Measurements from ENCODE around the gene CIC. TPM values are rescaled to one million over a fixed set of nuclear protein-coding genes. Genes with fewer than 3 reads are reported as not detected.

Gene CIC
- 10 to 100 TPM; 81.6 to 82.6 TPM for total RNA-seq
- 1 to 10 TPM in 1 of 2 donors, not detected in 1; 3.5 TPM for polyA plus RNA-seq

DNA sequence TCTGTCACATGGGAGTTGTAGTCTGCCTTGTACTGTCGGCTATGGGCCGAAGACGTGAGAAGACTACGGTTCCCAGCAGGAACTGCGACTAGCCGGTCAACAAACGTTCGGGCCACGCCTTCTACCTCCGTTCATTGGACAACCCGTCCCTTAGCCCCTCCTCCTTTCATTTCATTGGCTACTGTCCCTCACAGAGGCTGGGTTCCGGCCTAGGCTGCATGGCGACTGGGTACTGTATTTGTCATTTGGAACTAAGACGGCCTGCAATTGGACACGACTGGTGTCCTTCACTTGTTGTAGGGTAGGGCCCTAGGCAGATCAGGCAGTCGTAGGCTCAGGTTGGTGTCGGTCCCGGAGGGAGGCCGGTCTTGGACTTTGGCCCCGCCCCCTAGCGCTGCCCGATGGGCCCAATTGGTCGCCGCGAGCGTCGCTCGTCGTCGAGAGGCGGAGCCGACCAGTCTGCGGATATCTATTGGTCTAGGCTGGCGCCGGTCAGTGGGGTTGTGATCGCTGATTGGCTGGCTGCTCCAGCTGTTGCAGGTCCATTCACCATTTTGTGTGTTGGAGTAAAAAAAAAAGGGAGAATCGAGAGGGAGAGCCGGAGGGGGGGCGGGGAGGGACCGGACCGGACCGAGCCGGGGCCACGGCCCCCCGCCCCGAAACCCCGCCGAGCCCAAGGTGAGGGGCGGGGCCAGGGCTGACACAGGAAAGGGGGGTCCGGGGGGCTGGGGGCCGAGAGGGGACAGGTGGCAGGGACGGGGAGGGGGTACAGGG, at the start of gene CIC:
Gene CIC (plus strand): TSS at position 549 of the 774 bp plus-strand sequence. CDS start 2,532 bp downstream, outside the sequence.
- Mint-ChIP-seq H3K27me3 (no peaks in the 10 kb centered on the region), H3K27ac (peak within 1 kb of the TSS in 4 of 7 donors; percentile 96 to 99 (median 98)), H3K4me1 (peaks cover 0 to 29% (median 26%) of the 10 kb centered on the region in 4 donors), H3K9me3 (no peaks in the 10 kb centered on the region), H3K4me3 (peak within 1 kb of the TSS in 4 of 8 donors; percentile 89 to 94 (median 92)), H3K36me3 (peaks cover 0 to 9% of the 10 kb centered on the region in 2 donors)
- peak; percentile 100 for DNase-seq
- ChIA-PET POLR2A (ENCODE audit: partially characterized antibody) (interaction anchor here (0.9 to 8.1 kb wide), 7 partner anchors 13 to 146 kb away, joined by 3 to 131 read pairs (median 8); partner anchors contain the start of genes ERF and GSK3A), CTCF (ENCODE audit: partially characterized antibody) (interaction anchor here (1.1 to 2.7 kb wide), 3 partner anchors 11 to 159 kb away, joined by 3 to 35 read pairs (median 5); no protein-coding TSS in a partner anchor)
- H3K27ac ChIP-seq (ENCODE audit: low read depth, low read length): peak within 1 kb of the TSS; percentile 99
- no peaks in the 10 kb centered on the region for H3K27me3 ChIP-seq (ENCODE audit: insufficient read depth, low read length)
- peaks cover 11% of the 10 kb centered on the region for H3K36me3 ChIP-seq (ENCODE audit: insufficient read depth, low read length)
- H3K9me3 ChIP-seq (ENCODE audit: control insufficient read depth in 1 of 2, low read length in 2 of 2): no peaks in the 10 kb centered on the region
- intact Hi-C loops (cut with micrococcal nuclease): loop anchor here (1.0 to 5.0 kb wide), 7 partner anchors 14 to 153 kb away; partner anchors contain the start of genes DEDD2, ERF, MEGF8 and POU2F2
- H3K4me1 ChIP-seq (ENCODE audit: insufficient read depth, low read length): peaks cover 33% of the 10 kb centered on the region
- peak within 1 kb of the TSS; percentile 83 to 96 for H3K4me3 ChIP-seq (ENCODE audit: low read length in 2 of 2)

DNA sequence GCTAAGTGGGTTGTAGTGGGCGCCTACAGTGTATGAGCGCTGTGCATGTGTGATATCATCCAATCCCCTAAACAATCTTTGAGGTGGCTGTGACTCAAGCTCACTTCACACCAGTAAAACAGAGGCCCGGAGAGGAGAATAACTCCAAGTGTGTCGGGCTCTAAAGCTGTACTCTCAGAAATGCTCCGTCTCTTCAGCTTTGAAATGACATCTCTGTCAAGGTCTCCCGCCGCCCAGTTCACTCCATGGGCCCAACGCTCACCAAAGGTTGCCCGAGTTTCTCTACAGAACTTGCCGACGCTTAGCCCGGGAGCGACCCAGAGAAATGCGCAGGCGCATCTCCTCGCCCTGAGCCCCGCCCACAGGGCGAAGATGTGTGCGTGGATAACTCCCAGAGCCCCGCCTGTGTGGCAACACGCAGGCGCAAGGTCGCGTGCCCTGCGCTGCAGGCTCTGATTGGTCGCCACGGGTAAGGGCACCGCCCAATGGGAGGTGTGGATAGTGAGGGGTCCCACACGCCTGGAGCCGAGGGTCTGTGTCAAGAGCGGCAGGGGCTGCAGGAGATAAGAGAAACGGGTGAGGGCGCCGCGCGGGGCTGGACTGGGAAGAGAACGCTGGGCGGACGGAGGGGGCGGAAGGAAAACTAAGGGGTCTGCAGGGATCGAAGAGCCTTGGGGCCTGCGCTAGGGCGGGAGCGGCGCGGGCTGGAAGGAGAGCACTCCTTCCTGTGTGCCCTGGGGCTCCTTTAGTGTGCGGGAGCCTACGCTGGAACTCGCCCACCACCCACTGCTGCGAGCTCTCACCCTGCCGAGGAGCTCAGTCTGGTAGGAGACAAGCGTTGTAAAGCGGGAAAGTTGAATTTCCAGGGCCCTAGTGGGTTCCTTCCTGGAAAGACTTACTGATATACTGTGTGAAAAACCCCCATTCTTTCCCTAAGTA, 49.0 kb upstream of the CIC start, which contains the start of gene ZNF526:
Gene ZNF526 (plus strand): TSS at position 501 of the 939 bp plus-strand sequence. CDS start 4,092 bp downstream, outside the sequence.
- ChIA-PET CTCF (ENCODE audit: partially characterized antibody) (interaction anchor here (0.7 to 1.6 kb wide), 7 partner anchors 15 to 88 kb away, joined by 3 to 8 read pairs (median 4); partner anchors contain the start of gene POU2F2), POLR2A (ENCODE audit: partially characterized antibody) (interaction anchor here (0.9 to 9.7 kb wide), 11 partner anchors 10 to 1376 kb away, joined by 3 to 149 read pairs (median 4); partner anchors contain the start of genes ARHGEF1, GSK3A, IRGQ and ZNF574)
- Mint-ChIP-seq H3K9me3 (peaks cover 0 to 3% (median 0%) of the 10 kb centered on the region in 8 donors), H3K36me3 (peaks cover 13 to 40% of the 10 kb centered on the region in 2 donors), H3K27ac (peak within 1 kb of the TSS; percentile 94 to 99 (median 98)), H3K27me3 (no peaks in the 10 kb centered on the region), H3K4me3 (peak within 1 kb of the TSS; percentile 96 to 100 (median 98)), H3K4me1 (peaks cover 39 to 69% (median 53%) of the 10 kb centered on the region in 4 donors)
- Histone ChIP-seq H3K36me3 (ENCODE audit: insufficient read depth, low read length) (peaks cover 11% of the 10 kb centered on the region), H3K27me3 (ENCODE audit: insufficient read depth, low read length) (no peaks in the 10 kb centered on the region), H3K4me3 (ENCODE audit: low read length in 2 of 2) (peak within 1 kb of the TSS; percentile 82 to 86), H3K9me3 (ENCODE audit: control insufficient read depth in 1 of 2, low read length in 2 of 2) (no peaks in the 10 kb centered on the region), H3K27ac (ENCODE audit: low read depth, low read length) (peak within 1 kb of the TSS; percentile 77), H3K4me1 (ENCODE audit: insufficient read depth, low read length) (peaks cover 45% of the 10 kb centered on the region)
- intact Hi-C loops (cut with micrococcal nuclease): loop anchor here (1.0 kb wide), 2 partner anchors 22 to 43 kb away; partner anchors contain the start of gene GSK3A
- peak; percentile 95 to 97 (median 97) for DNase-seq

- Mint-ChIP-seq H3K27ac (peak overlapping the region; percentile 94 to 99 (median 98)), H3K4me3 (peak overlapping the region; percentile 96 to 100 (median 98)), H3K27me3 (no peaks in the 10 kb centered on the region), H3K9me3 (peaks cover 0 to 3% (median 0%) of the 10 kb centered on the region in 8 donors), H3K36me3 (peaks cover 13 to 36% of the 10 kb centered on the region in 2 donors), H3K4me1 (peaks cover 32 to 62% (median 47%) of the 10 kb centered on the region in 4 donors)
- H3K36me3 ChIP-seq (ENCODE audit: insufficient read depth, low read length): peaks cover 16% of the 10 kb centered on the region
- intact Hi-C loops (cut with micrococcal nuclease): loop anchor here (1.0 kb wide), 2 partner anchors 22 to 43 kb away; partner anchors contain the start of gene GSK3A
- H3K4me3 ChIP-seq (ENCODE audit: low read length in 2 of 2): peak overlapping the region; percentile 82 to 86
- no peak for DNase-seq
- peak overlapping the region; percentile 77 for H3K27ac ChIP-seq (ENCODE audit: low read depth, low read length)
- no peaks in the 10 kb centered on the region for H3K9me3 ChIP-seq (ENCODE audit: control insufficient read depth in 1 of 2, low read length in 2 of 2)
- ChIA-PET CTCF (ENCODE audit: partially characterized antibody) (interaction anchor here (1.0 to 1.6 kb wide), 3 partner anchors 14 to 23 kb away, joined by 3 to 8 read pairs (median 4); no protein-coding TSS in a partner anchor), POLR2A (ENCODE audit: partially characterized antibody) (interaction anchor here (0.9 to 9.7 kb wide), 7 partner anchors 10 to 44 kb away, joined by 4 to 149 read pairs (median 5); partner anchors contain the start of gene GSK3A)
- peaks cover 39% of the 10 kb centered on the region for H3K4me1 ChIP-seq (ENCODE audit: insufficient read depth, low read length)
- H3K27me3 ChIP-seq (ENCODE audit: insufficient read depth, low read length): no peaks in the 10 kb centered on the region
Observed at GRCh38 chr19:42220751-42221097, 48.3 kb upstream of the CIC start.

GRCh38 chr19:42224940-42225717, 43.9 kb upstream of the CIC start:
- Histone ChIP-seq H3K27me3 (ENCODE audit: insufficient read depth, low read length) (no peaks in the 10 kb centered on the region), H3K4me1 (ENCODE audit: insufficient read depth, low read length) (peaks cover 12% of the 10 kb centered on the region), H3K36me3 (ENCODE audit: insufficient read depth, low read length) (peaks cover 45% of the 10 kb centered on the region), H3K27ac (ENCODE audit: low read depth, low read length) (no peak overlapping the region), H3K4me3 (ENCODE audit: low read length in 2 of 2) (no peak overlapping the region), H3K9me3 (ENCODE audit: control insufficient read depth in 1 of 2, low read length in 2 of 2) (no peaks in the 10 kb centered on the region)
- H3K4me1 Mint-ChIP-seq: peaks cover 20 to 39% (median 27%) of the 10 kb centered on the region in 4 donors
- POLR2A ChIA-PET (ENCODE audit: partially characterized antibody): interaction anchor here (0.9 to 1.8 kb wide), 3 partner anchors 11 to 117 kb away, joined by 3 to 6 read pairs (median 3); no protein-coding TSS in a partner anchor
- peak in 1 of 5 donors; percentile 21 for DNase-seq
- intact Hi-C loops (cut with micrococcal nuclease): no loop called here
- CTCF ChIA-PET (ENCODE audit: partially characterized antibody): no interaction called here
- no peak overlapping the region for H3K4me3 Mint-ChIP-seq
- peaks cover 21 to 57% of the 10 kb centered on the region in 2 donors for H3K36me3 Mint-ChIP-seq
- peak overlapping the region in 3 of 7 donors; percentile 2 to 73 (median 46) for H3K27ac Mint-ChIP-seq
- no peaks in the 10 kb centered on the region for H3K9me3 Mint-ChIP-seq
- no peaks in the 10 kb centered on the region for H3K27me3 Mint-ChIP-seq

GRCh38 chr19:42225718-42226292, 43.2 kb upstream of the CIC start:
- H3K9me3 Mint-ChIP-seq: no peaks in the 10 kb centered on the region
- H3K27ac Mint-ChIP-seq: no peak overlapping the region
- Histone ChIP-seq H3K4me3 (ENCODE audit: low read length in 2 of 2) (no peak overlapping the region), H3K27me3 (ENCODE audit: insufficient read depth, low read length) (no peaks in the 10 kb centered on the region), H3K4me1 (ENCODE audit: insufficient read depth, low read length) (peaks cover 8% of the 10 kb centered on the region), H3K27ac (ENCODE audit: low read depth, low read length) (no peak overlapping the region), H3K36me3 (ENCODE audit: insufficient read depth, low read length) (peaks cover 50% of the 10 kb centered on the region), H3K9me3 (ENCODE audit: control insufficient read depth in 1 of 2, low read length in 2 of 2) (no peaks in the 10 kb centered on the region)
- POLR2A ChIA-PET (ENCODE audit: partially characterized antibody): interaction anchor here (0.9 to 1.8 kb wide), 5 partner anchors 9 to 117 kb away, joined by 3 to 6 read pairs (median 3); no protein-coding TSS in a partner anchor
- no peak overlapping the region for H3K4me3 Mint-ChIP-seq
- peaks cover 16 to 32% (median 22%) of the 10 kb centered on the region in 4 donors for H3K4me1 Mint-ChIP-seq
- DNase-seq: peak in 1 of 5 donors; percentile 31
- H3K27me3 Mint-ChIP-seq: no peaks in the 10 kb centered on the region
- intact Hi-C loops (cut with micrococcal nuclease): no loop called here
- peaks cover 21 to 58% of the 10 kb centered on the region in 2 donors for H3K36me3 Mint-ChIP-seq
- CTCF ChIA-PET (ENCODE audit: partially characterized antibody): interaction anchor here (1.2 to 1.3 kb wide), 2 partner anchors 10 to 117 kb away, joined by 4 read pairs; no protein-coding TSS in a partner anchor
